ENCODE results near the gene ATG4B.

The ATG4B gene

DNA sequence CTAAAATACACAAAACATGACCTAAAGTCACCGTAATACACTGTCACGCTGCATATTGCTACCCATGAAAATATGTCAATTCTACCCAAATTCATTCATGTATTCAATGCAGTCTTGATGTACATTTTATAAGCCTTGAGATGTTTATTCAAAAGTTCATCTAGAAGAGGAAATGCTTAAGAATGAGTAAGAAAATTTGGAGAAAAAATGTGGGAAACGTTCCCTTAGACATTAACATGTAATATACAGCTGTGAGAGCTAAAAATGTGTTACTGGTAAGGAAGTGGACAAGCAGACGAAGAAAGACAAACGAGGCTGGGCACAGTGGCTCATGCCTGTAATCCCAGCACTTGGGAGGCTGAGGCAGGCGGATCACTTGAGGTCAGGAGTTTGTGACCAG is 37.9 kb upstream of the ATG4B start:
- H3K9ac ChIP-seq (ENCODE audit: low read length): no peak overlapping the region
- H3F3A ChIP-seq (ENCODE audit: insufficient read depth, low read length): no peaks in the 10 kb centered on the region
- peaks cover 38% of the 10 kb centered on the region for H3K36me3 ChIP-seq (ENCODE audit: insufficient read depth, low read length)
- no peaks in the 10 kb centered on the region for H3K9me2 ChIP-seq (ENCODE audit: low read depth, low read length)
- TF ChIP-seq CTCF (IDR thresholded peaks at IDR 0.05; ENCODE audit: low read length) (no peak), EZH2 (IDR thresholded peaks at IDR 0.05; ENCODE audit: borderline replicate concordance, low read length) (no peak)
- H3K79me2 ChIP-seq (ENCODE audit: insufficient read depth, low read length): no peaks in the 10 kb centered on the region
- no peaks in the 10 kb centered on the region for H4K20me1 ChIP-seq (ENCODE audit: insufficient read depth, low read length)
- no peak overlapping the region for H2AFZ ChIP-seq (ENCODE audit: low read length)
- no peaks in the 10 kb centered on the region for H3K9me3 ChIP-seq (ENCODE audit: low read length)
- no peaks in the 10 kb centered on the region for H3K4me1 ChIP-seq (ENCODE audit: insufficient read depth, low read length, severe bottlenecking)
- no peak overlapping the region for H3K4me3 ChIP-seq (ENCODE audit: low read depth, low read length, poor library complexity, severe bottlenecking)
- H3K27me3 ChIP-seq (ENCODE audit: insufficient read depth, low read length): no peaks in the 10 kb centered on the region
- H3K4me2 ChIP-seq (ENCODE audit: low read length): no peak overlapping the region
- no peak overlapping the region for H3K27ac ChIP-seq (ENCODE audit: low read depth, low read length, poor library complexity, severe bottlenecking)

GRCh38 chr2:241601841-241602240 is 35.7 kb upstream of the ATG4B start:
- Histone ChIP-seq H3K9me3 (ENCODE audit: low read length) (no peaks in the 10 kb centered on the region), H3K4me2 (ENCODE audit: low read length) (no peak overlapping the region), H3K79me2 (ENCODE audit: insufficient read depth, low read length) (no peaks in the 10 kb centered on the region), H4K20me1 (ENCODE audit: insufficient read depth, low read length) (no peaks in the 10 kb centered on the region), H3K27me3 (ENCODE audit: insufficient read depth, low read length) (no peaks in the 10 kb centered on the region), H2AFZ (ENCODE audit: low read length) (no peak overlapping the region), H3K36me3 (ENCODE audit: insufficient read depth, low read length) (peaks cover 56% of the 10 kb centered on the region), H3F3A (ENCODE audit: insufficient read depth, low read length) (no peaks in the 10 kb centered on the region), H3K4me1 (ENCODE audit: insufficient read depth, low read length, severe bottlenecking) (no peaks in the 10 kb centered on the region), H3K9me2 (ENCODE audit: low read depth, low read length) (no peaks in the 10 kb centered on the region), H3K27ac (ENCODE audit: low read depth, low read length, poor library complexity, severe bottlenecking) (no peak overlapping the region), H3K4me3 (ENCODE audit: low read depth, low read length, poor library complexity, severe bottlenecking) (no peak overlapping the region), H3K9ac (ENCODE audit: low read length) (no peak overlapping the region)
- TF ChIP-seq EZH2 (IDR thresholded peaks at IDR 0.05; ENCODE audit: borderline replicate concordance, low read length) (no peak), CTCF (IDR thresholded peaks at IDR 0.05; ENCODE audit: low read length) (no peak)

DNA sequence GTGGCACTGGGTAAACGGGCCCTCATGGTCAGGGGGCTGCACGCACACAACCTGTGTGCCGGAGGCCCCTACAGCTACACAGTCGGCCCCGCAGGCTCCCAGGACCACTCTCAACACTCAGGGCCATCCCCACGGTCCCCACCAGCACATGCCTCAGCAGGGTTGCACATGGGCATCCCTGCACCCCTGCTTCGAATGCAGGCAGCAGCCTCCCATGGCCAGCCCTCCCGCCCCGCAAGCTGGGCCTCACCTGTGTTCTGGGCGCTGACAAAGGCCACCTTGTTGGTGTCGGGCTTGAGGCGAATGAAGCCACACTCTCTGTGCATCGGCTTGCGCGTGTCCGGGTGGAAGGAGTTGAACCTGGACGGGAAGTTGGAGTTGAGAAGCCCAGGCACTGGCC is 34.8 kb upstream of the ATG4B start:
- Histone ChIP-seq H3K9ac (ENCODE audit: low read length) (no peak overlapping the region), H3K27ac (ENCODE audit: low read depth, low read length, poor library complexity, severe bottlenecking) (no peak overlapping the region), H3K4me1 (ENCODE audit: insufficient read depth, low read length, severe bottlenecking) (no peaks in the 10 kb centered on the region), H4K20me1 (ENCODE audit: insufficient read depth, low read length) (no peaks in the 10 kb centered on the region), H3K9me3 (ENCODE audit: low read length) (no peaks in the 10 kb centered on the region), H3K4me3 (ENCODE audit: low read depth, low read length, poor library complexity, severe bottlenecking) (no peak overlapping the region), H3K36me3 (ENCODE audit: insufficient read depth, low read length) (peaks cover 52% of the 10 kb centered on the region), H3K9me2 (ENCODE audit: low read depth, low read length) (no peaks in the 10 kb centered on the region), H2AFZ (ENCODE audit: low read length) (no peak overlapping the region), H3K27me3 (ENCODE audit: insufficient read depth, low read length) (no peaks in the 10 kb centered on the region), H3K4me2 (ENCODE audit: low read length) (no peak overlapping the region), H3F3A (ENCODE audit: insufficient read depth, low read length) (no peaks in the 10 kb centered on the region), H3K79me2 (ENCODE audit: insufficient read depth, low read length) (no peaks in the 10 kb centered on the region)
- TF ChIP-seq EZH2 (IDR thresholded peaks at IDR 0.05; ENCODE audit: borderline replicate concordance, low read length): no peak
- TF ChIP-seq CTCF (IDR thresholded peaks at IDR 0.05; ENCODE audit: low read length): no peak
